ENCODE data around the gene TTL. TPM values are rescaled to one million over a fixed set of nuclear protein-coding genes. Genes with fewer than 3 reads are reported as not detected.
A peak's percentile ranks its signal among the peaks of the same experiment; 100 is the strongest.

TTL gene
- total RNA-seq, 1 donor: 63.9 TPM

GRCh38 chr2:112483042-112483473, 1.1 kb downstream of the TTL start:
- H3K4me3 ChIP-seq (ENCODE audit: low read depth, low read length): peak overlapping the region; percentile 86
- DNase-seq (ENCODE audit: low read depth): peak; percentile 63
- TF ChIP-seq, protein P1, sequence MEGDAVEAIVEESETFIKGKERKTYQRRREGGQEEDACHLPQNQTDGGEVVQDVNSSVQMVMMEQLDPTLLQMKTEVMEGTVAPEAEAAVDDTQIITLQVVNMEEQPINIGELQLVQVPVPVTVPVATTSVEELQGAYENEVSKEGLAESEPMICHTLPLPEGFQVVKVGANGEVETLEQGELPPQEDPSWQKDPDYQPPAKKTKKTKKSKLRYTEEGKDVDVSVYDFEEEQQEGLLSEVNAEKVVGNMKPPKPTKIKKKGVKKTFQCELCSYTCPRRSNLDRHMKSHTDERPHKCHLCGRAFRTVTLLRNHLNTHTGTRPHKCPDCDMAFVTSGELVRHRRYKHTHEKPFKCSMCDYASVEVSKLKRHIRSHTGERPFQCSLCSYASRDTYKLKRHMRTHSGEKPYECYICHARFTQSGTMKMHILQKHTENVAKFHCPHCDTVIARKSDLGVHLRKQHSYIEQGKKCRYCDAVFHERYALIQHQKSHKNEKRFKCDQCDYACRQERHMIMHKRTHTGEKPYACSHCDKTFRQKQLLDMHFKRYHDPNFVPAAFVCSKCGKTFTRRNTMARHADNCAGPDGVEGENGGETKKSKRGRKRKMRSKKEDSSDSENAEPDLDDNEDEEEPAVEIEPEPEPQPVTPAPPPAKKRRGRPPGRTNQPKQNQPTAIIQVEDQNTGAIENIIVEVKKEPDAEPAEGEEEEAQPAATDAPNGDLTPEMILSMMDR (IDR thresholded peaks at IDR 0.05; ENCODE audit: insufficient read depth, low read depth, low read length): no peak

DNA sequence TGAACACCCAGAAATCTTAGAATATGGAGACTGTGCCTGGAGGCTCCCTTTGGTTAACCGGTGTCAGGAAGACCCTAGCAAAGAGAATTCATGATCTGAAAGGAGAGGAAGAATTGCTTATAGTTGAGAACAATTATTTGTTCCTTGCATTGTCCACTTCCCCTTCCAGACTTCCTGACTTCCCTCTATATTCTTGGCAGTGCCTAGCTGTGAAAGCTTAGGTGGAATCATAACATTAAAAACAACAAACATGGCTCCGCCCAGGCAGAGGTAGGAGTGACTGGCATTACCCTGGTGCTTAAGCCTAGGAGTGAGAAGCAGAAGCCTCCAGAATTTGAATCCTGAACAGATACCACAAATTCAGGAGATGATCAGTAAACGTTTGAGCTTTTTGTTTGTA, 1.9 kb downstream of the TTL start:
- DNase-seq (ENCODE audit: low read depth): no peak
- TF ChIP-seq, protein P1 (IDR thresholded peaks at IDR 0.05; ENCODE audit: insufficient read depth, low read depth, low read length): no peak
- H3K4me3 ChIP-seq (ENCODE audit: low read depth, low read length): no peak overlapping the region

- no peak overlapping the region for H3K4me3 ChIP-seq (ENCODE audit: low read depth, low read length)
- TF ChIP-seq, protein P1 (IDR thresholded peaks at IDR 0.05; ENCODE audit: insufficient read depth, low read depth, low read length): no peak
- no peak for DNase-seq (ENCODE audit: low read depth)
Measured at GRCh38 chr2:112485849-112486248, 3.9 kb downstream of the TTL start.

DNA sequence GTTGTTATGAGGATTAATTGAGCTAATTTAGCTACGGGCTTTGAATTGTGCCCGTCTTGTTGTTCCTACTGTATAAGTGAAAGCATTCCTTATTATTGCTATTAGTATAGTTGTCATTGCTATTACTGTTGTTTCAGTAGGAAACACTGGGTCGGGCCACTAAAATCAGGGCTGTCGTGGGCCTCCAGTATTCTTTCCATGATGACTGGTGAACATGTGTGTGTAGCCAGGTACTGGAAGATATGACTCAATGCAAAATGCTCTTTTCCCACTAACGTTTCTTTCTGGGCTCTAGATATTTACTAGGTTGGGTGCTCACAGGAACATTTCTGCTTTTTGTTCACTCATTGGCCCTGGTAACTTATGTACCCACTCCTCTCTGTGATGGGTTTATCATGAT, 4.9 kb downstream of the TTL start:
- no peak overlapping the region for H3K4me3 ChIP-seq (ENCODE audit: low read depth, low read length)
- DNase-seq (ENCODE audit: low read depth): no peak
- TF ChIP-seq, protein P1 (IDR thresholded peaks at IDR 0.05; ENCODE audit: insufficient read depth, low read depth, low read length): no peak

- no peak for DNase-seq (ENCODE audit: low read depth)
Measured at GRCh38 chr2:112487444-112487961, 5.5 kb downstream of the TTL start.

GRCh38 chr2:112488201-112488600, 6.2 kb downstream of the TTL start:
- H3K4me3 ChIP-seq (ENCODE audit: low read depth, low read length): no peak overlapping the region
- DNase-seq (ENCODE audit: low read depth): no peak
- TF ChIP-seq, protein P1 (IDR thresholded peaks at IDR 0.05; ENCODE audit: insufficient read depth, low read depth, low read length): no peak

More at GRCh38 chr2:112487444-112487961, 5.5 kb downstream of the TTL start:
- H3K4me3 ChIP-seq (ENCODE audit: low read depth, low read length): no peak overlapping the region
- TF ChIP-seq, protein P1 (IDR thresholded peaks at IDR 0.05; ENCODE audit: insufficient read depth, low read depth, low read length): no peak

GRCh38 chr2:112491946-112492345, 10.0 kb downstream of the TTL start:
- DNase-seq (ENCODE audit: low read depth): no peak
- TF ChIP-seq, protein P1 (IDR thresholded peaks at IDR 0.05; ENCODE audit: insufficient read depth, low read depth, low read length): no peak
- no peak overlapping the region for H3K4me3 ChIP-seq (ENCODE audit: low read depth, low read length)
